Skeletal muscle tissue (tissue), 4 donors: ENCODE measurements around the gene NUAK1. TPM values are rescaled to one million over a fixed set of nuclear protein-coding genes. Genes with fewer than 3 reads are reported as not detected.

Experiments
- H3K27ac ChIP-seq: one replicate; pipeline ENCODE4 v1.7.0; 2013; ENCODE audit warnings: mild to moderate bottlenecking, low read depth, low read length, inconsistent platforms
- H3K27me3 ChIP-seq, 3 donors: one replicate each; pipeline ENCODE4 v1.7.0; 2013; ENCODE audit warnings: low read length in 3 of 3; ENCODE audit not compliant: control insufficient read depth in 3 of 3, insufficient read depth in 3 of 3
- H3K36me3 ChIP-seq, 3 donors: one replicate each; pipeline ENCODE4 v1.7.0; 2013; ENCODE audit warnings: low read length in 3 of 3; ENCODE audit not compliant: control insufficient read depth in 3 of 3, insufficient read depth in 3 of 3
- H3K4me1 ChIP-seq, 3 donors: one replicate each; pipeline ENCODE4 v1.7.0; 2013; ENCODE audit warnings: low read length in 3 of 3, mild to moderate bottlenecking in 3 of 3; ENCODE audit not compliant: control insufficient read depth in 3 of 3, insufficient read depth in 3 of 3
- H3K4me3 ChIP-seq, 3 donors: one replicate each; pipeline ENCODE4 v1.7.0; 2013; ENCODE audit warnings: low read length in 3 of 3
- H3K9ac ChIP-seq, 3 donors: one replicate each; pipeline ENCODE4 v1.7.0; 2013; ENCODE audit warnings: low read length in 3 of 3, mild to moderate bottlenecking in 3 of 3, moderate library complexity in 2 of 3, low read depth in 1 of 3
- H3K9me3 ChIP-seq, 3 donors: one replicate each; pipeline ENCODE4 v1.7.0; 2013; ENCODE audit warnings: low read length in 3 of 3; ENCODE audit not compliant: control insufficient read depth in 3 of 3
- total RNA-seq: library from RNA; depleted of rRNA; stranded (reverse); fragments of >200 nt; gene quantifications from one replicate; pipeline ENCODE4 v1.2.3, GENCODE V29; 2014
- donor health status: Osteomylitis.

The NUAK1 gene
- total RNA-seq, 1 donor from 2014 or later: 9.4 TPM

DNA sequence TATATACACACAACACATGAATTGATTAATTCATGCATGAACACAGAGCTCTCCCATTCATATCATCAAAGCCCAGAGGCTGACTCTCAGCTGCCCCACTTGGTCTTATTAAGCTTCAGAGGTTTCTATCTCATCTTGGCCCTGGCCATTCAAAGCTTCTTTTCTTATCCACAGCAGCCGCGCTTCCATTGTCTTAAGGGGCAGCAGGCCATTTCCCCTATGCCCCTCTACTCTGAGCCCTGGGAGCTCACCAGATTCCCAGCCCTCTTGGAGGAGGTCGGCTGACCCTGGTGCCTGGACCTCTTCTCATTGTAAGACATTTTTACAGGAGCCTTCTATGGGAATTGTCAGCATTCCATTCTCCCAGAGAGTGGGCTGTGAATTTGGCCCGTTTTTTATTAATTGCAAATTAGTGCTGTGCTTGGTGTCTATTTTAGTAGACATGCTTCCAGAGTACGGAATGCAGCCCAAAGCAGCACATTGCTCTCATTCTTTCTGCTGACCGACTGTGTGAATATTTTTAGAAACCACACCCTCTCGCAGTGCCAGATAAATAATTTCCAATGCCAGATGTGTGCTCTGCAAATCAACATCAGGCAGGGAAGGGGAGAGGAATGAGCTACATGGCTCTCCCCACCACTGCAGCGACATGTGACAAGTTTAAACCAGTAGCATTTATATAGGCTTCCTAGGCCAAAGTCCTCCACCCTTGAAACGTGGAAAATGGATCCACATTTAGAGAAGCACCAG is 58.5 kb downstream of the NUAK1 start:
- peaks cover 25 to 33% (median 26%) of the 10 kb centered on the region in 3 donors for H3K4me1 ChIP-seq
- H3K27me3 ChIP-seq: no peaks in the 10 kb centered on the region
- no peaks in the 10 kb centered on the region for H3K9me3 ChIP-seq
- H3K27ac ChIP-seq: peak overlapping the region; percentile 40
- H3K9ac ChIP-seq: no peak overlapping the region
- H3K36me3 ChIP-seq: peaks cover 7 to 27% (median 14%) of the 10 kb centered on the region in 3 donors
- no peak overlapping the region for H3K4me3 ChIP-seq

DNA sequence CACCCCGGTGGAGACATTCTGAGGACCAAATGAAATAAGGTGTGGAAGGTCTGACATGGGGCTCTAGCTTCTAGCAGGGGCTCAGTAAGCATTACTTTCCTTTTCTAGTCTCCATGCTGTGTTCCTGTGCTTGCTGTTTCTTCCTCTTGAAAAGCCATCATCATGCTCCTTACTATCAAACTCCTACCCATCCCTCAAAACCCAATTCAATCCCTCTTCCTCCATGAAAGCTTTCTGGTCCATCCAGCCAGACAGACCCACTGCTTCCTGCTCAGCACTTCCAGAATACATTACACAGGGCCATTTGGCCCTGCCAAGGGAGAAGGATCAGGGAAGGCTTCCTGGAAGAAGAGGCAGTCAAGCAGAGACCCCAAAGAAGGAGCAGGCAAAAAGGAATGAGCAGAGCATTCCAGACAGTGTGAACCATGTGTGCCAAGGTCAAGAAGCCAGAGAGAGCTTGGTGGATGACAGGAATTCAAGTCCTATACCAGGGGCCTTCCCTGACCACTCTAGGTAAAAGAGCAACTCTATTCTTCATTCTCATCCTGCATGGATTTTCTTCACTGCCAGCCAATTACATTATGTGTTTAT is 59.5 kb downstream of the NUAK1 start:
- Histone ChIP-seq H3K27me3 (no peaks in the 10 kb centered on the region), H3K9me3 (no peaks in the 10 kb centered on the region), H3K4me3 (no peak overlapping the region), H3K4me1 (peaks cover 22 to 33% (median 26%) of the 10 kb centered on the region in 3 donors), H3K9ac (no peak overlapping the region), H3K27ac (no peak overlapping the region), H3K36me3 (peaks cover 7 to 32% (median 14%) of the 10 kb centered on the region in 3 donors)

DNA sequence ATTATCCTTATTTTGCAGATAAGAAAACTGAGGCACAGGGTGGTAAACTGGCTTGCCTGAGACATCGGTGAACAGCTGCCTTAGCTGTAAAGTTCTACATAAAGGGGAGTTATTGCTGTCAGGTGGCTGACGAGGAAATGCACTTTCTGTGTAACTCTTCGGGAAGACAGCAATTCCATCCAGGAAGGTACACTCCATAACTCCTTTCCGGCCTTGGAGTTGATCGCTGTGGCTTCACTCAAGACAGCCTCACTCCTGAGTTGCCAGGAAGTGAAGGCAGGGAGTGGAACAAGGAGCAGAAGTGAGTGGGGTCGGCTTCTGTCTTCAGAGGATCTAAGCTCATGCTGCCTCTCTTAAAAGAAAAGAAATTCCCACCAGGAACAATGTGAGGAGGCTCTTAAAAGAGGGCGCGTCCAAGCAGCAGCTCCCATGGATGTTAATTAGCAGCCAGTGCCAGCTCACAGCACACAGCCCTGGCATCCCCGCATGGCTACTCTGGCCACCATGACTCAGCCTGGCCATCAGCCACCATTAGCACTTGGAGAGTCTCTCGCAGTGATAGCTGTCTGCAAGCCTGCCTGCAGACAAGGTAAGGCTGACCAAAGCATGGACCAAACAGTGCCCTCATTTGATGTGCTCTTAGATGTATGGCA is 60.3 kb downstream of the NUAK1 start:
- H3K36me3 ChIP-seq: peaks cover 7 to 30% (median 9%) of the 10 kb centered on the region in 3 donors
- no peak overlapping the region for H3K27ac ChIP-seq
- H3K27me3 ChIP-seq: no peaks in the 10 kb centered on the region
- no peak overlapping the region for H3K9ac ChIP-seq
- no peak overlapping the region for H3K4me3 ChIP-seq
- H3K9me3 ChIP-seq: no peaks in the 10 kb centered on the region
- peaks cover 20 to 33% (median 24%) of the 10 kb centered on the region in 3 donors for H3K4me1 ChIP-seq

DNA sequence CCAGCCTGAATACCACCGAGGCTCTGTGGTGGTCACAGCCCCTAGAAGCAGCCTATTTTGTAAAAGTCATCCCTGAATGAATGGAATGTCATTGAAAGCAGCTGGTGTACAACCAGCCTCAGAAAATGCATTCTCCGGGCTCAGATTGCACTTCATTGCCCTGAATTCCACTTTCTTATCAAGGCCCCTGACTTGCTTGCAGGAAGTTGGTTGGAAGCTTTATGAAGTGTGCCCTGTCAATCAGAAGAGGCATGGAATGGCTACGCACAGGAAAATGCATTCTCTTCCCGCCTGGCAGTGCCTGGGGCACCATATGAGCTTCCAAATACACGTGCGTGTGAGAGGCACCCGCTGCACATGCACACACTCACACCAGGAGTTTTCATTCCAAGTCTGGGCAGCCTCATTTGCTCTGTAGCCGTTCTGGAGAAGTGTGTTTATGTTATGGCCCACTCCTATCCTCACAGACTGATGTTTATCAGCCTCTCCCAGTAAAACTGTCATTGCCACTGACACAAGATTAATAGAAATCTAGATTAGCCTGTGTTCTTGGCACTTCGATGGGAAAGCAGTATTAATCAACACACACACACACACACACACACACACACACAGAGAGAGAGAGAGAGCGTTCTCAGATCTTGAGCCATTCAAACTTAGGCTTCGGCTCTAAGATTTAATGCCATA is 63.9 kb downstream of the NUAK1 start:
- Histone ChIP-seq H3K27ac (no peak overlapping the region), H3K9ac (no peak overlapping the region), H3K27me3 (no peaks in the 10 kb centered on the region), H3K36me3 (peaks cover 7 to 29% (median 12%) of the 10 kb centered on the region in 3 donors), H3K4me3 (no peak overlapping the region), H3K9me3 (no peaks in the 10 kb centered on the region), H3K4me1 (peaks cover 11 to 16% (median 14%) of the 10 kb centered on the region in 3 donors)

DNA sequence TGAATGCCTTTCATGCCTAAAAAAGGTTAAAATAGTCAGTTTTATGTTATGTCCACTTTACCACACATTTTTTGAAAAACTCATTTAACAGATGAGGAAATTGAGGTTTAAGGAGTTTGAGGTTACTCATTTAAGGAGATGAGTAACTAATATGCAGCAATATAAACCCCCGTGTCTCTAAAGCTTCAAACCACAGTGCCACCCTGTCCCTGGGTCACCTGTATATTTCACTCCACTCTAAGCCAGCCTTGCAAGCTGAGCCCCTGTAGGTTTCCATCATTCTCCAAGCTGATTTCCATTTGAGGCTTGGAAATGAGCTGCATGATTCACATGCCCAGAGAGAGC is 64.4 kb downstream of the NUAK1 start:
- H3K9ac ChIP-seq: no peak overlapping the region
- peaks cover 7 to 33% (median 14%) of the 10 kb centered on the region in 3 donors for H3K36me3 ChIP-seq
- no peak overlapping the region for H3K27ac ChIP-seq
- no peaks in the 10 kb centered on the region for H3K9me3 ChIP-seq
- no peaks in the 10 kb centered on the region for H3K27me3 ChIP-seq
- H3K4me3 ChIP-seq: no peak overlapping the region
- peaks cover 10 to 11% (median 10%) of the 10 kb centered on the region in 3 donors for H3K4me1 ChIP-seq

DNA sequence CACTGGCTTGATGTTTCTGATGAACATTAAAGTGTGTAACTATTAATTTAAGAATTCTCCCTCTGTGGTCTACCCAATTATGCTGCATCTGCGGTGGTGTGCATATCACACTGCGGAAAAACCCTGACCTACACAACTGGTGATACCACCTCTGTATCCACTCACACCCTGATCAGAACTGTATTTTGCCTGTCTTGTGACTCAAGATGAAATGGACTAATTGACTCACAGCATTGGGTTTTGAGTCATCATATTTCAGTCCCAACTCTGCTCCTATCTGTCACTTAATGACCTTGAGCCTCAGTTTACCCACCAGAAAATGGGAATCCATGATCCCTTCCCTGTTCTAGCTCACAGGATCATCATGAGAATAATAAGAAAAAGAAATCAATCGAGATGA is 65.6 kb downstream of the NUAK1 start:
- Histone ChIP-seq H3K4me3 (no peak overlapping the region), H3K36me3 (peaks cover 8 to 44% (median 16%) of the 10 kb centered on the region in 3 donors), H3K27me3 (no peaks in the 10 kb centered on the region), H3K9ac (no peak overlapping the region), H3K4me1 (no peaks in the 10 kb centered on the region), H3K27ac (no peak overlapping the region), H3K9me3 (no peaks in the 10 kb centered on the region)

DNA sequence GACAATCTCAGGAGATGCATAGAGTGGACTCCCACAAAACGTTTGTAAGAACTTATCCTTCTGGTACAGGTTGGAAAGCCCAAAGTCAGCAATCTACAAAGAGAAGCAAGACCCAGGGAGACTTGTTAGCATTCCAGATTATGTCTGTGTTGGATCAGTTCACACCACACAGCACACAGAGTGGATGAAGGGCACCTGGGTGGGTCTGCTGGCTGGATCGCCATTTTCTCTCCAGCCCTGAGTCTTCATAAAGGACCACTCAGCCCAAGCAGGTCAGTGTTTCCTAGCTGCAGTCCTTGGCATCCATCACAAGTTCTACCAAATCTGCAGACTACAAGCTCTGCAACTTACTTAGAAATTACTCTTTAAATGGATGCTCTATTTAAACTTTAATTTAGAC is 66.0 kb downstream of the NUAK1 start:
- no peaks in the 10 kb centered on the region for H3K4me1 ChIP-seq

DNA sequence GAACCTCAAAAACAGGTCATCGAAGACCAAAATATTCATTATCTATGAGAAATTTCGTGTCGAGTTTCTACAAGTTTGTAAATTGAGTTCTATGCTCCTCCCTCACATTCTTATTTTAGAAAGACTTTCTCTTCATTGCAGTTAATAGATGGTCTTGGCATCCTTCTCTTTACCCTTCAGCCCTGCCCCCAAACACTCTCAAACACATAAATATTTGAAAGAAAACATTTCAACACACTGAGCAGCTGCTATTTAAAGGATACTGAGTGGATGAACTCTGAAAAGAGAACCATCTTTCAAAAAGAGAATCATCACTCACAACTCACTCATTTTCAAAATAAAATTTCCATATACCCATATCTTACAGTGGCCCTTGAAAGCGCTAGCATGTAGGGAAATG is 67.1 kb downstream of the NUAK1 start:
- Histone ChIP-seq H3K27ac (no peak overlapping the region), H3K27me3 (no peaks in the 10 kb centered on the region), H3K36me3 (peaks cover 23 to 51% (median 30%) of the 10 kb centered on the region in 3 donors), H3K9ac (no peak overlapping the region), H3K4me3 (no peak overlapping the region), H3K9me3 (no peaks in the 10 kb centered on the region), H3K4me1 (no peaks in the 10 kb centered on the region)

More for the DNA sequence above, 66.0 kb downstream of the NUAK1 start:
- Histone ChIP-seq H3K4me3 (no peak overlapping the region), H3K9ac (no peak overlapping the region), H3K9me3 (no peaks in the 10 kb centered on the region), H3K27me3 (no peaks in the 10 kb centered on the region), H3K27ac (no peak overlapping the region), H3K36me3 (peaks cover 13 to 45% (median 20%) of the 10 kb centered on the region in 3 donors)

DNA sequence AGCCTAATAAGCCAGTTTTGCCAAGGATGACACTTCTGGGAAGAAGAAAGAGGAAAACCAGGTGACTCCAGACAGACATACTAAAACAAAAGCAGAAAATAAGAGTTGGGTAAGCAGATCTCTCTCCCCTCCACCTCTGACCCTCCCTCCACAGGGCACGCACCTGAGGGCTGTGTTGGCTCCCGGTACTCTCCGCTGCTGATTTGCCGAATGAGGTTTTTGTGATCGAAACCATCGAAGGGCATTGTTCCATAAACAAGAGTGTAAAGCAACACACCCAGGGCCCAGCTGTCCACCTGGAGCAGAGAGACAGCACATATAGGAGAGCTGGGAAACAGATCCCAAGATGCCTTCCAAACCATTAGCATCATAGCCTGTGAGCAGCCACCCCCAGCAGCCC is 68.1 kb downstream of the NUAK1 start:
- no peak overlapping the region for H3K9ac ChIP-seq
- H3K27me3 ChIP-seq: no peaks in the 10 kb centered on the region
- H3K4me1 ChIP-seq: peaks cover 0 to 4% (median 4%) of the 10 kb centered on the region in 3 donors
- no peaks in the 10 kb centered on the region for H3K9me3 ChIP-seq
- H3K27ac ChIP-seq: no peak overlapping the region
- H3K4me3 ChIP-seq: no peak overlapping the region
- H3K36me3 ChIP-seq: peaks cover 31 to 54% (median 33%) of the 10 kb centered on the region in 3 donors
